ENCODE measurements around the gene MKLN1.

DNA sequence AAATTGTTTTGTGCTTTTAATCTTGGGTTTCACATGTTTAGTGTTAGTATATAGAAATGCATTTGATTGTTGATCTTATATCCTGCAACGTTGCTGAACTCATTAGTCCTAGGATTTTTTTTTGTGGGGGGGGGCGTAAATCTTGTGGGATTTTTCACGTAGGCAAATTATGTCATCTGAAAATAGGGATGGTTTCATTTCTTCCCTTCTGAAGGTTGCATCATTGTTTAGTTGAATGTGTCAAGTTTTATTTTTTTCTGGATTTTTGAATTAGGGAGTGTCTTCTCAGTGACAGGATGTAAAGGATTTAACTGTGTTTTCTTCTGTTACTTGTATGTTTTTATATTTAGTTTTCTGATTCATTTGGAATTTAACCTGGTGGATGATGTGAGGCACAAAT lies 26.7 kb downstream of the MKLN1 start:
- TF ChIP-seq EZH2 (IDR thresholded peaks at IDR 0.05; ENCODE audit: borderline replicate concordance, low read depth, low read length, poor library complexity, severe bottlenecking) (no peak), CTCF (conservative IDR thresholded peaks at IDR 0.05; ENCODE audit: low read depth, low read length) (no peak)
